ENCODE results near the gene PXDN.

GRCh38 chr2:1687254-1687653 is 57.1 kb downstream of the PXDN start:
- TF ChIP-seq, protein P1, sequence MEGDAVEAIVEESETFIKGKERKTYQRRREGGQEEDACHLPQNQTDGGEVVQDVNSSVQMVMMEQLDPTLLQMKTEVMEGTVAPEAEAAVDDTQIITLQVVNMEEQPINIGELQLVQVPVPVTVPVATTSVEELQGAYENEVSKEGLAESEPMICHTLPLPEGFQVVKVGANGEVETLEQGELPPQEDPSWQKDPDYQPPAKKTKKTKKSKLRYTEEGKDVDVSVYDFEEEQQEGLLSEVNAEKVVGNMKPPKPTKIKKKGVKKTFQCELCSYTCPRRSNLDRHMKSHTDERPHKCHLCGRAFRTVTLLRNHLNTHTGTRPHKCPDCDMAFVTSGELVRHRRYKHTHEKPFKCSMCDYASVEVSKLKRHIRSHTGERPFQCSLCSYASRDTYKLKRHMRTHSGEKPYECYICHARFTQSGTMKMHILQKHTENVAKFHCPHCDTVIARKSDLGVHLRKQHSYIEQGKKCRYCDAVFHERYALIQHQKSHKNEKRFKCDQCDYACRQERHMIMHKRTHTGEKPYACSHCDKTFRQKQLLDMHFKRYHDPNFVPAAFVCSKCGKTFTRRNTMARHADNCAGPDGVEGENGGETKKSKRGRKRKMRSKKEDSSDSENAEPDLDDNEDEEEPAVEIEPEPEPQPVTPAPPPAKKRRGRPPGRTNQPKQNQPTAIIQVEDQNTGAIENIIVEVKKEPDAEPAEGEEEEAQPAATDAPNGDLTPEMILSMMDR (conservative IDR thresholded peaks at IDR 0.05; ENCODE audit: low read length): no peak
- TF ChIP-seq EZH2phosphoT487 (IDR thresholded peaks at IDR 0.05; ENCODE audit: borderline replicate concordance): no peak

Measured in Loucy (cell line).